Mesenchymal stem cell (in vitro differentiated cells and primary cell): ENCODE data around the gene EPHA2.
"Not testable (repeated sequence)": the region's sequence is repeated elsewhere in the genome, so short reads cannot be mapped to it uniquely, and the experiment has no call there.

Source experiments
- DNase-seq: peaks from one replicate; pipeline ENCODE4 v3.0.0-alpha.2; 2013
- H2AFZ ChIP-seq: one replicate; pipeline ENCODE4 v1.6.1; 2013; ENCODE audit warnings: low read depth, mild to moderate bottlenecking, control low read depth, inconsistent platforms, low read length, moderate library complexity
- H2AK5ac ChIP-seq: 2 replicates; pipeline ENCODE4 v1.6.1; 2013; ENCODE audit warnings: low read length, moderate library complexity, mild to moderate bottlenecking, inconsistent platforms; ENCODE audit not compliant: severe bottlenecking
- H2BK120ac ChIP-seq: one replicate; pipeline ENCODE4 v1.6.1; 2013; ENCODE audit warnings: low read depth, mild to moderate bottlenecking, inconsistent platforms, low read length, moderate library complexity
- H2BK12ac ChIP-seq, 2 experiments: one replicate each; pipeline ENCODE4 v1.6.1; 2013; ENCODE audit warnings: inconsistent platforms in 2 of 2, low read length in 2 of 2, mild to moderate bottlenecking in 2 of 2, moderate library complexity in 2 of 2, control low read depth in 1 of 2
- H2BK15ac ChIP-seq: one replicate; pipeline ENCODE4 v1.6.1; 2013; ENCODE audit warnings: mild to moderate bottlenecking, low read depth, inconsistent platforms; ENCODE audit not compliant: poor library complexity, severe bottlenecking
- H2BK5ac ChIP-seq: 2 replicates; pipeline ENCODE4 v1.6.1; 2013; ENCODE audit warnings: low read depth, mild to moderate bottlenecking, low read length, control low read depth, inconsistent platforms; ENCODE audit not compliant: poor library complexity, severe bottlenecking
- H3K14ac ChIP-seq, 2 experiments: one replicate each; pipeline ENCODE4 v1.6.1; 2013; ENCODE audit warnings: inconsistent platforms in 2 of 2, low read length in 2 of 2, control low read depth in 1 of 2, mild to moderate bottlenecking in 1 of 2, moderate library complexity in 1 of 2
- H3K18ac ChIP-seq, 2 experiments: one replicate each; pipeline ENCODE4 v1.6.1; 2013; ENCODE audit warnings: inconsistent platforms in 2 of 2, low read length in 2 of 2, control low read depth in 1 of 2, low read depth in 1 of 2, mild to moderate bottlenecking in 1 of 2
- H3K23ac ChIP-seq, 2 experiments: one replicate each; pipeline ENCODE4 v1.6.1; 2013; ENCODE audit warnings: inconsistent platforms in 2 of 2, low read length in 2 of 2, mild to moderate bottlenecking in 2 of 2, moderate library complexity in 2 of 2, control low read depth in 1 of 2
- H3K27ac ChIP-seq: 2 replicates; pipeline ENCODE4 v1.5.1; 2013; ENCODE audit warnings: mild to moderate bottlenecking, moderate library complexity, low read length, control low read depth, inconsistent platforms; ENCODE audit not compliant: poor library complexity, severe bottlenecking
- H3K27me3 ChIP-seq, 2 experiments: 2 replicates each; pipeline versions ENCODE4 v1.6.1 to v1.7.0; 2013; ENCODE audit warnings: low read length in 2 of 2, mild to moderate bottlenecking in 2 of 2, moderate library complexity in 2 of 2, control low read depth in 1 of 2, inconsistent platforms in 1 of 2; ENCODE audit not compliant: control insufficient read depth in 1 of 2, insufficient read depth in 1 of 2
- H3K36me3 ChIP-seq, 2 experiments: 2 replicates each; pipeline versions ENCODE4 v1.6.1 to v1.7.0; 2013; ENCODE audit warnings: low read length in 2 of 2, control low read depth in 1 of 2, inconsistent platforms in 1 of 2, low read depth in 1 of 2, mild to moderate bottlenecking in 1 of 2; ENCODE audit not compliant: insufficient read depth in 2 of 2, control insufficient read depth in 1 of 2
- H3K4ac ChIP-seq, 2 experiments: one replicate each; pipeline ENCODE4 v1.6.1; 2013; ENCODE audit warnings: inconsistent platforms in 2 of 2, low read length in 2 of 2, mild to moderate bottlenecking in 2 of 2, moderate library complexity in 2 of 2, control low read depth in 1 of 2, low read depth in 1 of 2
- H3K4me1 ChIP-seq: 2 replicates; pipeline ENCODE4 v1.6.1; 2013; ENCODE audit warnings: low read depth, low read length, control low read depth; ENCODE audit not compliant: control insufficient read depth, insufficient read depth
- H3K4me2 ChIP-seq: 2 replicates; pipeline ENCODE4 v1.6.1; 2013; ENCODE audit warnings: low read length, mild to moderate bottlenecking, inconsistent platforms; ENCODE audit not compliant: poor library complexity, severe bottlenecking
- H3K4me3 ChIP-seq, 2 experiments: 2 replicates each; pipeline versions ENCODE4 v1.5.1 to v1.7.0; 2013; ENCODE audit warnings: low read length in 2 of 2, mild to moderate bottlenecking in 2 of 2, control low read depth in 1 of 2, low read depth in 1 of 2; ENCODE audit not compliant: insufficient read depth in 1 of 2
- H3K79me1 ChIP-seq: replicated peaks from 2 replicates; pipeline ENCODE4 v1.6.1; 2013; ENCODE audit warnings: mild to moderate bottlenecking, control low read depth, low read length, inconsistent platforms; ENCODE audit not compliant: poor library complexity, severe bottlenecking
- H3K9ac ChIP-seq: 2 replicates; pipeline ENCODE4 v1.7.0; 2013; ENCODE audit warnings: mild to moderate bottlenecking, low read length, moderate library complexity
- H3K9me3 ChIP-seq: 2 replicates; pipeline ENCODE4 v1.7.0; 2013; ENCODE audit warnings: mild to moderate bottlenecking, low read length; ENCODE audit not compliant: control insufficient read depth
- H4K8ac ChIP-seq: one replicate; pipeline ENCODE4 v1.6.1; 2013; ENCODE audit warnings: inconsistent platforms, mild to moderate bottlenecking, low read length, moderate library complexity
- H4K91ac ChIP-seq: one replicate; pipeline ENCODE4 v1.6.1; 2013; ENCODE audit warnings: mild to moderate bottlenecking, low read length, inconsistent platforms
- WGBS: methylation state at CpG from one replicate; pipeline ENCODE4 v1.1.7; 2013; ENCODE audit warnings: mixed read lengths; 5-methylcytosine and 5-hydroxymethylcytosine counted together

The EPHA2 gene

GRCh38 chr1:16110456-16110855, 45.4 kb downstream of the EPHA2 start:
- Histone ChIP-seq H2BK5ac (no peak overlapping the region), H3K4me2 (no peak overlapping the region), H3K23ac (no peak overlapping the region), H2BK12ac (peak overlapping the region in 1 of 2 experiments; percentile 47), H3K4ac (no peak overlapping the region), H3K14ac (no peak overlapping the region), H3K79me1 (no peaks in the 10 kb centered on the region), H2BK120ac (no peak overlapping the region), H4K8ac (no peak overlapping the region), H3K27me3 (peaks cover 0 to 42% of the 10 kb centered on the region in 2 experiments), H4K91ac (no peak overlapping the region), H3K18ac (no peak overlapping the region), H3K36me3 (no peaks in the 10 kb centered on the region), H2BK15ac (no peak overlapping the region), H2AK5ac (peak overlapping the region; percentile 85), H3K27ac (no peak overlapping the region), H3K4me1 (peaks cover 27% of the 10 kb centered on the region), H3K9me3 (peaks cover 15% of the 10 kb centered on the region), H2AFZ (no peak overlapping the region), H3K4me3 (no peak overlapping the region), H3K9ac (no peak overlapping the region)
- 98% methylated on average over 5 of the region's 6 CpGs for WGBS
- DNase-seq = no peak

DNA sequence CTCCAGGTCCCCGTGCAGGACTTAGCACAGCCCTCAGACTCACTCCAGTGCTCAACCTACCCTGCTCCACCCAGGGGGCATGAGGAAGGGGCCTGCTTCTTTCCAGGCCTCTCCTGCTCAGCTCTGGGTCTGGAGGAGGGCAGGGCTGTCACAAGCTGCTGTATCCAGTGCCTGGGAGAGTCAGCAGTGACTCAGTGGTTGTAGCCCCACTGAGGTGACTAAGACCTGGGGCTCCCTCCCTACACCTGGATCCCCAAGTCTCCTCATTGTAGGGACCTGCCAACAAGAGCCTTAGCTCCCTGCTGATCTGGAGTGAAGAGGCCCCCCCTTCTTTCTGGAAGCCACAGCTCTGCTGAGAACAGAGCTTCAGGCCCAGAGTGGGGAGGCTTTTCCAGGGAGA, 46.3 kb downstream of the EPHA2 start:
- no peak overlapping the region for H3K9ac ChIP-seq
- peaks cover 0 to 38% of the 10 kb centered on the region in 2 experiments for H3K27me3 ChIP-seq
- H2BK15ac ChIP-seq = no peak overlapping the region
- H3K23ac ChIP-seq = no peak overlapping the region
- H2BK12ac ChIP-seq = no peak overlapping the region
- no peak overlapping the region for H3K4me2 ChIP-seq
- H2BK5ac ChIP-seq = no peak overlapping the region
- peak overlapping the region; percentile 14 for H2AK5ac ChIP-seq
- no peak for DNase-seq
- H3K14ac ChIP-seq = no peak overlapping the region
- no peaks in the 10 kb centered on the region for H3K79me1 ChIP-seq
- H4K8ac ChIP-seq = no peak overlapping the region
- no peak overlapping the region for H3K4me3 ChIP-seq
- H4K91ac ChIP-seq = no peak overlapping the region
- H2AFZ ChIP-seq = no peak overlapping the region
- no peak overlapping the region for H3K4ac ChIP-seq
- H3K27ac ChIP-seq = no peak overlapping the region
- H2BK120ac ChIP-seq = no peak overlapping the region
- WGBS = 67% methylated on average over 1 of the region's 1 CpG
- peaks cover 26% of the 10 kb centered on the region for H3K4me1 ChIP-seq
- peaks cover 15% of the 10 kb centered on the region for H3K9me3 ChIP-seq
- H3K36me3 ChIP-seq = no peaks in the 10 kb centered on the region
- H3K18ac ChIP-seq = no peak overlapping the region

DNA sequence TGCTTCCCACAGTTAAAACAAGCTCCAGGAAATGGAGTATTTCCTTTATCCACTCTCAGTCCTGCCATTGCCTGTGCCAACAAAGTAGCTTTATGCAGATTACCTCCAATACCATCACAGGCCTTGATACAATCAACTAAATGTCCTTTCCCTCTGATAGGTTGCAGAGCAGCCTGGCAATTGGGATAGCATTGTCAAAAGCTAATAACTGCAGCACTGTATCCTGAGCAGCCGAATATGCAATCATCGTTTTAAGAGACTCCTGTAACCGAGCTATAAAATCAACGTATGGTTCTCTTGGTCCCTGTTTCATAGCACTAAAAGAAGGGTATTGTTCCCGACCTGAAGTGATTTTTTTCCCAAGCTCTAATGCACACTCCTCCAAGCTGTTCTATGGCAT, 48.8 kb downstream of the EPHA2 start:
- WGBS = 93% methylated on average over 5 of the region's 5 CpGs

GRCh38 chr1:16101623-16102022, 54.2 kb downstream of the EPHA2 start:
- H3K9ac ChIP-seq = no peak overlapping the region
- peaks cover 2% of the 10 kb centered on the region for H3K9me3 ChIP-seq
- no peak overlapping the region for H2BK15ac ChIP-seq
- H2AFZ ChIP-seq = peak overlapping the region; percentile 27
- no peak overlapping the region for H2BK5ac ChIP-seq
- H3K27me3 ChIP-seq = peaks cover 0 to 49% of the 10 kb centered on the region in 2 experiments
- no peak for DNase-seq
- H2BK12ac ChIP-seq = no peak overlapping the region
- no peak overlapping the region for H3K27ac ChIP-seq
- H3K4me2 ChIP-seq = no peak overlapping the region
- no peaks in the 10 kb centered on the region for H3K36me3 ChIP-seq
- no peak overlapping the region for H2AK5ac ChIP-seq
- no peak overlapping the region for H3K23ac ChIP-seq
- H3K79me1 ChIP-seq = no peaks in the 10 kb centered on the region
- WGBS = 89% methylated on average over 9 of the region's 9 CpGs
- no peak overlapping the region for H3K4ac ChIP-seq
- H3K14ac ChIP-seq = no peak overlapping the region
- no peak overlapping the region for H4K91ac ChIP-seq
- no peak overlapping the region for H2BK120ac ChIP-seq
- no peak overlapping the region for H3K18ac ChIP-seq
- H4K8ac ChIP-seq = no peak overlapping the region
- no peaks in the 10 kb centered on the region for H3K4me1 ChIP-seq
- H3K4me3 ChIP-seq = no peak overlapping the region

More for the DNA sequence above, 48.8 kb downstream of the EPHA2 start:
- not testable (repeated sequence) for H3K36me3 ChIP-seq, H2BK5ac ChIP-seq, H3K9ac ChIP-seq, H2BK15ac ChIP-seq, H3K4ac ChIP-seq, H4K91ac ChIP-seq, H4K8ac ChIP-seq, H3K79me1 ChIP-seq, H3K4me3 ChIP-seq, H2AFZ ChIP-seq, H3K18ac ChIP-seq, H2BK120ac ChIP-seq, H3K4me2 ChIP-seq, H2AK5ac ChIP-seq, H3K23ac ChIP-seq, H3K14ac ChIP-seq, DNase-seq, H3K27ac ChIP-seq, H2BK12ac ChIP-seq
- Histone ChIP-seq H3K9me3 (peaks cover 18% of the 10 kb centered on the region), H3K27me3 (peaks cover 0 to 40% of the 10 kb centered on the region in 2 experiments), H3K4me1 (peaks cover 11% of the 10 kb centered on the region)
